Measurements from ENCODE around the gene WDR19.

WDR19 gene

GRCh38 chr4:39230462-39230861, 48.1 kb downstream of the WDR19 start:
- no peaks in the 10 kb centered on the region for H3K9me3 ChIP-seq (ENCODE audit: control insufficient read depth, low read length)
- no peaks in the 10 kb centered on the region for H3K4me1 ChIP-seq (ENCODE audit: control insufficient read depth, insufficient read depth, low read length, poor library complexity, severe bottlenecking)
- H3K36me3 ChIP-seq (ENCODE audit: control insufficient read depth, insufficient read depth, low read length): no peaks in the 10 kb centered on the region
- no peak overlapping the region for H3K27ac ChIP-seq (ENCODE audit: insufficient read depth, low read length, poor library complexity, severe bottlenecking)
- no peaks in the 10 kb centered on the region for H3K27me3 ChIP-seq (replicated peaks; ENCODE audit: control insufficient read depth, insufficient read depth, low read length, poor library complexity, severe bottlenecking)
- no peak for DNase-seq
- H3K4me3 ChIP-seq (ENCODE audit: insufficient read depth, low read depth, low read length, poor library complexity, severe bottlenecking): no peak overlapping the region

GRCh38 chr4:39231660-39232059, 49.3 kb downstream of the WDR19 start:
- no peaks in the 10 kb centered on the region for H3K4me1 ChIP-seq (ENCODE audit: control insufficient read depth, insufficient read depth, low read length, poor library complexity, severe bottlenecking)
- no peaks in the 10 kb centered on the region for H3K27me3 ChIP-seq (replicated peaks; ENCODE audit: control insufficient read depth, insufficient read depth, low read length, poor library complexity, severe bottlenecking)
- DNase-seq: no peak
- H3K36me3 ChIP-seq (ENCODE audit: control insufficient read depth, insufficient read depth, low read length): no peaks in the 10 kb centered on the region
- H3K9me3 ChIP-seq (ENCODE audit: control insufficient read depth, low read length): no peaks in the 10 kb centered on the region
- H3K4me3 ChIP-seq (ENCODE audit: insufficient read depth, low read depth, low read length, poor library complexity, severe bottlenecking): no peak overlapping the region
- no peak overlapping the region for H3K27ac ChIP-seq (ENCODE audit: insufficient read depth, low read length, poor library complexity, severe bottlenecking)

GRCh38 chr4:39232100-39232499, 49.8 kb downstream of the WDR19 start:
- H3K27me3 ChIP-seq (replicated peaks; ENCODE audit: control insufficient read depth, insufficient read depth, low read length, poor library complexity, severe bottlenecking): no peaks in the 10 kb centered on the region
- H3K4me1 ChIP-seq (ENCODE audit: control insufficient read depth, insufficient read depth, low read length, poor library complexity, severe bottlenecking): no peaks in the 10 kb centered on the region
- no peak for DNase-seq

GRCh38 chr4:39233114-39233513, 50.8 kb downstream of the WDR19 start:
- DNase-seq: no peak
- H3K36me3 ChIP-seq (ENCODE audit: control insufficient read depth, insufficient read depth, low read length): no peaks in the 10 kb centered on the region
- no peaks in the 10 kb centered on the region for H3K27me3 ChIP-seq (replicated peaks; ENCODE audit: control insufficient read depth, insufficient read depth, low read length, poor library complexity, severe bottlenecking)
- H3K9me3 ChIP-seq (ENCODE audit: control insufficient read depth, low read length): no peaks in the 10 kb centered on the region
- H3K4me1 ChIP-seq (ENCODE audit: control insufficient read depth, insufficient read depth, low read length, poor library complexity, severe bottlenecking): no peaks in the 10 kb centered on the region
- no peak overlapping the region for H3K4me3 ChIP-seq (ENCODE audit: insufficient read depth, low read depth, low read length, poor library complexity, severe bottlenecking)
- H3K27ac ChIP-seq (ENCODE audit: insufficient read depth, low read length, poor library complexity, severe bottlenecking): no peak overlapping the region

More at GRCh38 chr4:39232100-39232499, 49.8 kb downstream of the WDR19 start:
- H3K36me3 ChIP-seq (ENCODE audit: control insufficient read depth, insufficient read depth, low read length): no peaks in the 10 kb centered on the region
- H3K27ac ChIP-seq (ENCODE audit: insufficient read depth, low read length, poor library complexity, severe bottlenecking): no peak overlapping the region
- no peaks in the 10 kb centered on the region for H3K9me3 ChIP-seq (ENCODE audit: control insufficient read depth, low read length)
- H3K4me3 ChIP-seq (ENCODE audit: insufficient read depth, low read depth, low read length, poor library complexity, severe bottlenecking): no peak overlapping the region

GRCh38 chr4:39233783-39234182, 51.5 kb downstream of the WDR19 start:
- Histone ChIP-seq H3K27me3 (replicated peaks; ENCODE audit: control insufficient read depth, insufficient read depth, low read length, poor library complexity, severe bottlenecking) (no peaks in the 10 kb centered on the region), H3K4me1 (ENCODE audit: control insufficient read depth, insufficient read depth, low read length, poor library complexity, severe bottlenecking) (no peaks in the 10 kb centered on the region), H3K27ac (ENCODE audit: insufficient read depth, low read length, poor library complexity, severe bottlenecking) (no peak overlapping the region), H3K9me3 (ENCODE audit: control insufficient read depth, low read length) (no peaks in the 10 kb centered on the region), H3K4me3 (ENCODE audit: insufficient read depth, low read depth, low read length, poor library complexity, severe bottlenecking) (no peak overlapping the region), H3K36me3 (ENCODE audit: control insufficient read depth, insufficient read depth, low read length) (no peaks in the 10 kb centered on the region)
- DNase-seq: no peak

- H3K27ac ChIP-seq (ENCODE audit: insufficient read depth, low read length, poor library complexity, severe bottlenecking): no peak overlapping the region
- H3K36me3 ChIP-seq (ENCODE audit: control insufficient read depth, insufficient read depth, low read length): no peaks in the 10 kb centered on the region
- no peaks in the 10 kb centered on the region for H3K27me3 ChIP-seq (replicated peaks; ENCODE audit: control insufficient read depth, insufficient read depth, low read length, poor library complexity, severe bottlenecking)
- no peak overlapping the region for H3K4me3 ChIP-seq (ENCODE audit: insufficient read depth, low read depth, low read length, poor library complexity, severe bottlenecking)
- DNase-seq: no peak
- no peaks in the 10 kb centered on the region for H3K9me3 ChIP-seq (ENCODE audit: control insufficient read depth, low read length)
- H3K4me1 ChIP-seq (ENCODE audit: control insufficient read depth, insufficient read depth, low read length, poor library complexity, severe bottlenecking): no peaks in the 10 kb centered on the region
These were observed 52.7 kb downstream of the WDR19 start for GRCh38 chr4:39235021-39235420.

GRCh38 chr4:39235696-39236095, 53.4 kb downstream of the WDR19 start:
- Histone ChIP-seq H3K4me1 (ENCODE audit: control insufficient read depth, insufficient read depth, low read length, poor library complexity, severe bottlenecking) (no peaks in the 10 kb centered on the region), H3K9me3 (ENCODE audit: control insufficient read depth, low read length) (no peaks in the 10 kb centered on the region), H3K4me3 (ENCODE audit: insufficient read depth, low read depth, low read length, poor library complexity, severe bottlenecking) (no peak overlapping the region), H3K36me3 (ENCODE audit: control insufficient read depth, insufficient read depth, low read length) (no peaks in the 10 kb centered on the region), H3K27me3 (replicated peaks; ENCODE audit: control insufficient read depth, insufficient read depth, low read length, poor library complexity, severe bottlenecking) (no peaks in the 10 kb centered on the region), H3K27ac (ENCODE audit: insufficient read depth, low read length, poor library complexity, severe bottlenecking) (no peak overlapping the region)
- DNase-seq: no peak

GRCh38 chr4:39237179-39237578, 54.9 kb downstream of the WDR19 start:
- H3K36me3 ChIP-seq (ENCODE audit: control insufficient read depth, insufficient read depth, low read length): no peaks in the 10 kb centered on the region
- no peaks in the 10 kb centered on the region for H3K9me3 ChIP-seq (ENCODE audit: control insufficient read depth, low read length)
- no peak for DNase-seq
- no peaks in the 10 kb centered on the region for H3K4me1 ChIP-seq (ENCODE audit: control insufficient read depth, insufficient read depth, low read length, poor library complexity, severe bottlenecking)
- H3K27me3 ChIP-seq (replicated peaks; ENCODE audit: control insufficient read depth, insufficient read depth, low read length, poor library complexity, severe bottlenecking): no peaks in the 10 kb centered on the region
- H3K4me3 ChIP-seq (ENCODE audit: insufficient read depth, low read depth, low read length, poor library complexity, severe bottlenecking): no peak overlapping the region
- no peak overlapping the region for H3K27ac ChIP-seq (ENCODE audit: insufficient read depth, low read length, poor library complexity, severe bottlenecking)

GRCh38 chr4:39243462-39243861, 61.1 kb downstream of the WDR19 start:
- no peaks in the 10 kb centered on the region for H3K9me3 ChIP-seq (ENCODE audit: control insufficient read depth, low read length)
- no peak overlapping the region for H3K27ac ChIP-seq (ENCODE audit: insufficient read depth, low read length, poor library complexity, severe bottlenecking)
- H3K36me3 ChIP-seq (ENCODE audit: control insufficient read depth, insufficient read depth, low read length): no peaks in the 10 kb centered on the region
- DNase-seq: no peak
- H3K4me3 ChIP-seq (ENCODE audit: insufficient read depth, low read depth, low read length, poor library complexity, severe bottlenecking): no peak overlapping the region
- no peaks in the 10 kb centered on the region for H3K27me3 ChIP-seq (replicated peaks; ENCODE audit: control insufficient read depth, insufficient read depth, low read length, poor library complexity, severe bottlenecking)
- H3K4me1 ChIP-seq (ENCODE audit: control insufficient read depth, insufficient read depth, low read length, poor library complexity, severe bottlenecking): no peaks in the 10 kb centered on the region

GRCh38 chr4:39255266-39255665, 72.9 kb downstream of the WDR19 start:
- no peaks in the 10 kb centered on the region for H3K36me3 ChIP-seq (ENCODE audit: control insufficient read depth, insufficient read depth, low read length)
- H3K27ac ChIP-seq (ENCODE audit: insufficient read depth, low read length, poor library complexity, severe bottlenecking): no peak overlapping the region
- H3K4me3 ChIP-seq (ENCODE audit: insufficient read depth, low read depth, low read length, poor library complexity, severe bottlenecking): no peak overlapping the region
- no peaks in the 10 kb centered on the region for H3K9me3 ChIP-seq (ENCODE audit: control insufficient read depth, low read length)
- no peaks in the 10 kb centered on the region for H3K4me1 ChIP-seq (ENCODE audit: control insufficient read depth, insufficient read depth, low read length, poor library complexity, severe bottlenecking)
- no peak for DNase-seq
- H3K27me3 ChIP-seq (replicated peaks; ENCODE audit: control insufficient read depth, insufficient read depth, low read length, poor library complexity, severe bottlenecking): no peaks in the 10 kb centered on the region

GRCh38 chr4:39255871-39256270, 73.5 kb downstream of the WDR19 start:
- no peaks in the 10 kb centered on the region for H3K9me3 ChIP-seq (ENCODE audit: control insufficient read depth, low read length)
- H3K4me3 ChIP-seq (ENCODE audit: insufficient read depth, low read depth, low read length, poor library complexity, severe bottlenecking): no peak overlapping the region
- H3K36me3 ChIP-seq (ENCODE audit: control insufficient read depth, insufficient read depth, low read length): no peaks in the 10 kb centered on the region
- no peak overlapping the region for H3K27ac ChIP-seq (ENCODE audit: insufficient read depth, low read length, poor library complexity, severe bottlenecking)
- no peak for DNase-seq
- H3K4me1 ChIP-seq (ENCODE audit: control insufficient read depth, insufficient read depth, low read length, poor library complexity, severe bottlenecking): no peaks in the 10 kb centered on the region
- H3K27me3 ChIP-seq (replicated peaks; ENCODE audit: control insufficient read depth, insufficient read depth, low read length, poor library complexity, severe bottlenecking): no peaks in the 10 kb centered on the region

Data from effector memory CD4-positive, alpha-beta T cell (primary cell).